Measurements from ENCODE around the gene CNTNAP5.

CNTNAP5 gene

DNA sequence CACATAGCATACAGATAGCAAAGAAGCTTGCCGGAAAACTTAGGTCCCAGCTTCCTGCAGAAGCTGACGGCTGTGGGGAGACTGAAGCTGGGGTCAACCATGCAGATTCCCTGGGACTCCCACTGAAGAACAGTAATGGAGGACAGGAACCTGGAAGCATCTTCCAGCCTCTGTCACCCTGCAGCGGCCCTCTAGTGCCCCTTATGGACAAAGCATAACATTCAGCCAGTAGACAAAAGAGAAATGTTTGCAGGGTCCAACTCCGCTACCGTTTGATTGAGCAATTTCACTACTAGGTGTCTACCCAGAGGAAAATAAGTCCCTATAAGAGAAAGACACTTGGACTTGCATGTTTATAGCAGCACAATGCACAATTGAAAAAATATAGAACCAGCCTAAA, 460.6 kb downstream of the CNTNAP5 start:
- no peak for DNase-seq

- DNase-seq = no peak
These were observed 464.6 kb downstream of the CNTNAP5 start for GRCh38 chr2:124489686-124490085.

DNA sequence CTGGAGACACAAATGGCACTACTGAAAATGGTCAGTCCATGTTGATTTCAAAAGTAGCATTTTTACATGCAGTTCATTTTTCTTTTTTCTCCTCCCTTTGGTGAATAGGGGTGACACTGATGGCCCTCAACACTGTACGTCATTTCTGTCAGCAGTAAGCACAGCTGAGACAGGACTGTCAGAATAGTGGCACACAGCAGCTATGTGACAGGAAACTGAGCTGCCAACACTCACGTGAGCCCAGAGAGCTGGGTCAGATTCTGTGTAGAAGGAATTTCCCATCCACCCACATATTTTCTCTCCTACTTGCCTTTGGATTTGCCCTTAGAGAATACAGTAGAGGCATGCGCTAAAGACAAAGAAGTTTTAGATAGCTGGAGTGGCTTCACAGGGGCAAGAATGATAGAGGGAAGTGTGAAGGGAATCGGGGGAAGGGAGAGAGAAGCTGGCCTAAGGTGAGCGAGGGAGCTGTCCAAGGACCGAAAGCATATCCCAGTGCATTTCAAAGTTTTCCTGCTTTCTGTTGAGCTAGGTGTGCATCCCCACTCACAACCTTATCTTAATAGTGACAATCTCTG, 476.6 kb downstream of the CNTNAP5 start:
- no peak for DNase-seq

DNA sequence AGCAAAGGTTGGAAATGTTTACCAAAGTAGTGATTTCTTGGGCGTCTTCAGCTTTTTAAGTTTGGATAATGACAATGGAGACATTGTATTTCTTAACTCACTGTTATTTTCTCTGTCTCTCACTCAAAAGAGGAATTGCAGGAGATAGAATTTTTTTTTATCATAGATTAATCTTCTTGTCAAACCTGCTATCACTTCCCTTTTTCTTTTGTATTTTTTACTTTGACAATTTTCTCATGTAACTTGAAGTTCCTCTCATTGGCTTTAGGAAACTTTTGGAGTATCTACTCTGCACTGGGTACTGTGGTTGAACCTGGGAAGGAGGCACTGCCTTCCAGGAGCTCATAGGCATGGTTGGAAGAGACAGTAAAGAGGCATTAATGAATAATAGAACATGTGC, 489.1 kb downstream of the CNTNAP5 start:
- DNase-seq = no peak

- DNase-seq = no peak
These were observed 495.9 kb downstream of the CNTNAP5 start for GRCh38 chr2:124520953-124521352.

DNA sequence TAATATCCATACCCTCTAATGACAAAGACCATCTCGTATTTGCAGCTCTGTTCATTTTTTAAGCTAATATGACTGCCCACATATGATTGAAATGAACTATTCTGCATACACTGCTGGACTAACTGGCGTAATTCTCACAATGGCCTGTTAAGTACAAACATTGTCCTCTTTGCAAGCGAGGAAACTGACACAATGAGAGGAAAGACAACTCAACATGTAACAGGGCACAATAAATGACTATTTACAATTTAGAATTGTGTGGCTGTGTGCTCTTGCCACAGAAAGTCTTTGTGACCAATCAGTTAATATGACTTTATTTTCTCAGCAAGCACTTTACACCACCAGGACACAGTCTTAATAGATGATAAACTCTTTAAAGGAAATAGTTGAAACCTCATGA, 498.0 kb downstream of the CNTNAP5 start:
- DNase-seq = no peak

DNA sequence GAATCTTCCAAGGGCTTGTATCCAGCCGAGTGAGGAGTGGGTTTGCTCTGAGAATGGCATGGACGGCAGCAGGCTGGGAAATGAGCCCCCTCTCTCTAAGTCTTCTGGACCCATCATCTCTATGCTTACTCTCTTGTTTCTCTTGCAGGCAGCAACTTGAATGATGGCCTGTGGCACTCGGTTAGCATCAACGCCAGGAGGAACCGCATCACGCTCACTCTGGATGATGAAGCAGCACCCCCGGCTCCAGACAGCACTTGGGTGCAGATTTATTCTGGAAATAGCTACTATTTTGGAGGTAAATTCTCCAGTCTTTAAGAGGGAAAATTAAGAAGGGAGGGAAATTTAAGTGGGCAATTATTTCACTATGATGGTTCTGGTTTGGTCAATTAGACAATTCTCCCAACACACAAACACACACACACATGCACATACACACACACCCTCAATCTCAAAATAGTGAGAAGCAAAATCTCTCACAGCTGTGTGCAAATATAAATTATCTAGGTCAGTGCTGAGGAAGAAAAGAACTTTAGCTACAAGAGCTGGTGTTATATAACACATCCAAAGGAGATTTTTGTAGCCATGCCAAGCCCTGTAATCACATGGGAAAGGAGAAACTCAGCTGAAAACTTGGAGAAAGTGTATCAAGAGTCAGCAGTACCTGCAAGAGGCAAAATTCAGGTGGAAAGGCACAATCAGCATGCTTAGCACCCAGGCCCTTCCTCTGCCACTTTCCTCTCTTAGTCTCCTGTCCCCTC, 499.2 kb downstream of the CNTNAP5 start:
- no peak for DNase-seq

DNA sequence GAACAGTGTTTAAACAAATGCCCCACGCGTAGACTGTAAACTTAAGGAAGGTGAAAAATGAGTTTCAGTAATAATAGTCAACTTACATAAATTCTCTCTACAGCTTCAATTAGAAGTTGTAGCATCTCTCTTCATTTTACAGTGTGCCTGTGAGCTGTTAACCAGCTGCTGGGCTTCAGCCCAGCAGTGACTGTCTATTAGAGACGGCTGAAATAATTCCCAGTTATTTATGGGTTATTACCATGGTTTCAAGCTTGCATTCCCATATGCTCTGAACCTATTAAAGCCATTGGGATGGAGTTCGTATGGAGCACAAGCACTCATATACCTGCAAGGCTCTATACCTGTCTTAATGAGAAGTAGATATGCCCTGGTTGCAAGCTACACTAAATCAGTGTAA, 501.1 kb downstream of the CNTNAP5 start:
- DNase-seq = no peak

- DNase-seq = no peak
These were observed 505.1 kb downstream of the CNTNAP5 start for GRCh38 chr2:124530203-124530602.

- DNase-seq = no peak
These were observed 508.3 kb downstream of the CNTNAP5 start for GRCh38 chr2:124533226-124533954.

GRCh38 chr2:124534028-124534427, 508.9 kb downstream of the CNTNAP5 start:
- DNase-seq = no peak

DNA sequence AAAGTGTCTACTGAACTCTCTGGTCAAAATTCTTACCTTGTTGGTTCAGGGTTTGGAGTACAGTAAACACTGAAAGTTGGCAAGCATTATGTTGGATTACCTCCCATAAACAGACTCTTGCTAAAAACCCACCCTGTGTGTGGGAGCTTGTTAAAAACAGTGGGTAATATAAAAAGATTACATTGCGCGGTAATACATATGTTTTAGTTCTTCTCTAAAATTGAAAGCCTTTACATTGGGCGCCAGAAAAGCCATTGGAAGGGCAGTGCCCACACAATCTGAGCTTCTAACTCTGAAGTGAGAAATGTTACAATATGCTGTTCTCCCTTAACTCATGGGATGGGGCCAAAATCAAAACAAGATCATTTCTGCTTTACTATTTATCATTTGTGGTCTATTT, 510.7 kb downstream of the CNTNAP5 start:
- no peak for DNase-seq

GRCh38 chr2:124536591-124536990, 511.5 kb downstream of the CNTNAP5 start:
- DNase-seq = no peak

DNA sequence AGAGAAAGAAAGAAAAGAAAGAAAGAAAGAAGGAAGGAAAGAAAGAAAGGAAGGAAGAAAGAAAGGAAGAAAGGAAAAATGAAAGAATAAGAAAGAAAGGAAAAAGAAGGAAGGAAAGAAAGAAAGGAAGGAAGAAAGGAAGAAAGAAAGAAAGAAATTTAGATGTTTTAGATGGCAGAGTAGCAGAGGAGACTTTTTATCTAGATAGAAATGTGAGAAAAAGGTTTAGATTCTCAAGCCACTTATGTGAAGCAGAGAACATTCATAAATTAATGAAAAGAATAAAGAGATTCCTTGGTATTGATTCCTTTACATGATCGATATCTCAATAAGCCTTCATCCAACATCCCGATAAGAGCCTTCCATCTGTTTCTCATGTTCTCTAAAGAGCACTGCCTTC, 513.5 kb downstream of the CNTNAP5 start:
- no peak for DNase-seq

DNA sequence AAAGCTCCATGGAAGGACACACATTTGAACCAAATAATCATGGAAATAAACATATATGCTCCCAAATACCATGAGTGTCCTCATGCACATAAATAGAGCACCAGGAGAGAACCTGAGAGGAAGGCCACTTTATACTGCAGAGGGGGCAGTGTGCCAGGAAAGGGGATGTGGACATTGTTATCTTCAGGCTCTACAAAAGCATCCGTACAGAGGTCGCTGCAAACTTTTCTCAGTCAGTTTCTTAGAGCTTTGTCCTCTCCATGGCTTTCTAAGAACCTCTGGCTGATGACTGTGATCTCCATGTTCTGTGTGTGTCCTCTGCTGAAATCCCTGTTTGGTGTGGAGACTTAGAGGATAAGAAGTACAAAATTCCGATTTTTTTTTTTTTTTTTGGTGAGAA, 515.7 kb downstream of the CNTNAP5 start:
- no peak for DNase-seq

GRCh38 chr2:124542932-124543640, 518.0 kb downstream of the CNTNAP5 start:
- DNase-seq = no peak

GRCh38 chr2:124547700-124548099, 522.6 kb downstream of the CNTNAP5 start:
- DNase-seq = no peak

DNA sequence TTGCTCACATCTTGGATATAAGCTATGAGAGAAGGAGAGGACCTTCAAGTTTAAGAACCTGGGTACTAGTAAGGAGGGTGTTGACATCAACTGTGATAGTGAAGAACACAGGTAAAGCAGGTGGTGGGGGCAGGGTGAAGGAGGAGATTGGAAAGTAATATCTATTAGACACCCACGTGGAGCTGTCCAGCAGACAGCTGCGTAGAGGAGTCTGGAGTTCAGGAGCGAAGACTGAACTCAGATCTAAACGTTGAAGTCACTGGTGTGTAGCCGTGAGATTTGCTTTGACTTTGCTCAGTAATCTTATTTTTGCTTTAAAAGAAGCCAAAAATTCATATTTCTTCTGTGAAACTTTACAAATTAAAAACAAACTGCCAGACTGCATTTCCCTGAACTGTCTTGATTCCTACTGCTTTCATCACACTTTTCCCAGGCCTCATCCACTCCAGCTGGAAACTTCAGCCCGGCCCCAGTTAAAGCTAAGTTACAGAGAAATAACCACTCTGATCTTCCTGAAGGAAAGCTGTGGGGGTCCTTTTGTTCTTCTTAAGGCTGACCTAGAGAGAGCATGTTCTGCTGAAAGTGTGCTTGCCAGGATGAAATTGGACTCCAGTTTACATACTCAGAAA, 533.3 kb downstream of the CNTNAP5 start:
- DNase-seq = no peak

GRCh38 chr2:124559236-124559635, 534.1 kb downstream of the CNTNAP5 start:
- DNase-seq = no peak

DNA sequence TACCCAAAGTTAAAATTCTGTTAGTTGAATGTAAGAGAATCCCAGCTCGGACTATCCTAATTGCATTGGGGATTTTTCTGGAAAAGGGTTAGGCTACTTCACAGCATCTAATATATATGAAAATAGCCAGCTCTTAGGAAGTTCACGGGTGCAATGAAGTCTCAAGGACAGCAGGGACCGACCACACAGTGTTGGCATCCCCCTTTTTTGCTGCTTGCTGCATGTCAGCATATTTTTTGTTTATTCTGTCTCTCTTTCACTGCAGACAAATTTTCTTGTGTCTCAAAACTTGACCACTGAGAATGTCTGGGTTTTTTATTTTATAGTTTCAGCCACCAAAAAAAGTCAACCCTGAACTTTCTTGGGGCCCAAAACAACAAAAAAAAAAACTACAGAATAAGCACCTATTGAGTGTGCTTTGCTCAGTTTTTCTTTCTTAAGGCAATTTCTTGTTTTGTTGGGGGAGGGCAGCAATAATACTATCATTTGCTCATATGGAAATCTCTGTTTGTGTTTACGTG, 535.6 kb downstream of the CNTNAP5 start:
- no peak for DNase-seq

DNA sequence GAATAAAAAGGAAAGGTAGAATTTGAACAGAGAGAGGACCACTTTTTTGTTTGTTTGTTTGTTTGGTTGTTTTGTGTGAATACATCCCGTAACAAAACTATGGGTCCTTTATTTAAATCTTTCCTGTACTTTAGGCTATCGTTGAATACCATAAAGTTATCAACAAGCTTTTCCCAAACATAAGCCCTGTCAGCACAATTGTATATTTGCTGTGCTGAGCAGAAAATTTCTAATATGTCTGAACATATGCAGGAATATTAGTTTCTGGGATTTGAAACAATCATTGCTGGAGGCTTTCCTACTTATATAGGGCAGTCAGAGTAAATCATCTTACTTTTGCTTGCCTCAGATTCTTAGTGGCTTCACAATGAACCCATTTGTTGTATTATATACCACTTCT, 536.4 kb downstream of the CNTNAP5 start:
- no peak for DNase-seq

GRCh38 chr2:124563426-124563825, 538.3 kb downstream of the CNTNAP5 start:
- DNase-seq = no peak

DNA sequence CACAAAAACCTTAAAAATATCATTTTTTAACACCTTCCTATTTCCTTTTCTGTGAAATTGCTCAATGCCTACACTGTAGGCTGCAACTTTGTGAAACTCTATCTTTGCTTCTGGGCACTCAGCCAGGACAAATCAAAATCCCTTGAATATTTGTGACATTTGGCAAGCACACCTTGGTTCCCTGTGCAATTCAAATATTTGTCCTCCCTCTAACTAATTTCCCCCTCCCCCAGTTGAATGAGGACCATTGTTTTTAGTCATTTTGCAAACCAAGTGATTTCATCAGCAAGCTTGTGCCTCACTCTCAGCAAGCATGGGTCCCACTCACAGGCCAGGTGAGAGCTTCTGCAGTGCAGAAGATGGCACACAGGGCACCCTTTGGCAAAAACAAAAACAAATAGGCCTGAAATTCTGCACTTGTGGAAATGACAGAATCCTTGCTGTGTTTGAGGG, 541.5 kb downstream of the CNTNAP5 start:
- DNase-seq = no peak
